Measurements from ENCODE around the gene APOA5.

Gene APOA5

GRCh38 chr11:116787786-116788486 lies 3.7 kb downstream of the APOA5 start, which contains the start of gene ZPR1:
ZPR1 (minus strand) TSS chr11:116788023; CDS start chr11:116787990, 33 bp downstream.
- intact Hi-C loops (cut with DNase I; ENCODE audit: low total_unique reads) = loop anchor here (10.0 kb wide), 1 partner anchor 447 kb away; the partner anchor contains the start of genes PCSK7 and RNF214
- Histone ChIP-seq H3K27me3 (peaks cover 0 to 3% of the 10 kb centered on the region in 2 donors), H3K4me3 (peak within 1 kb of the TSS; percentile 98 to 100), H3K9me3 (no peaks in the 10 kb centered on the region), H3K4me1 (peaks cover 0 to 35% (median 23%) of the 10 kb centered on the region in 4 donors), H3K36me3 (peaks cover 33 to 38% (median 36%) of the 10 kb centered on the region in 3 donors), H3K27ac (peak within 1 kb of the TSS; percentile 86 to 88)
- TF ChIP-seq CTCF (IDR thresholded peaks at IDR 0.05) = peak in 1 of 2 experiments; percentile 31
- peak; percentile 81 to 89 for DNase-seq

GRCh38 chr11:116787436-116787785 lies 4.3 kb downstream of the APOA5 start:
- TF ChIP-seq CTCF (IDR thresholded peaks at IDR 0.05) = no peak
- intact Hi-C loops (cut with DNase I; ENCODE audit: low total_unique reads) = loop anchor here (10.0 kb wide), 1 partner anchor 447 kb away; the partner anchor contains the start of genes PCSK7 and RNF214

GRCh38 chr11:116786966-116787365 lies 4.7 kb downstream of the APOA5 start:
- no peak for DNase-seq
- Histone ChIP-seq H3K4me3 (peak overlapping the region; percentile 98 to 100), H3K36me3 (peaks cover 43 to 48% (median 46%) of the 10 kb centered on the region in 3 donors), H3K9me3 (no peaks in the 10 kb centered on the region), H3K27me3 (peaks cover 0 to 3% of the 10 kb centered on the region in 2 donors), H3K4me1 (peaks cover 0 to 35% (median 23%) of the 10 kb centered on the region in 4 donors), H3K27ac (peak overlapping the region; percentile 86 to 88)
- intact Hi-C loops (cut with DNase I; ENCODE audit: low total_unique reads) = loop anchor here (10.0 kb wide), 1 partner anchor 448 kb away; the partner anchor contains the start of genes PCSK7 and RNF214
- TF ChIP-seq CTCF (IDR thresholded peaks at IDR 0.05) = no peak

More at GRCh38 chr11:116787436-116787785, 4.3 kb downstream of the APOA5 start:
- Histone ChIP-seq H3K4me1 (peaks cover 0 to 35% (median 23%) of the 10 kb centered on the region in 4 donors), H3K27ac (peak overlapping the region; percentile 86 to 88), H3K27me3 (peaks cover 0 to 3% of the 10 kb centered on the region in 2 donors), H3K36me3 (peaks cover 38 to 43% (median 42%) of the 10 kb centered on the region in 3 donors), H3K4me3 (peak overlapping the region; percentile 98 to 100), H3K9me3 (no peaks in the 10 kb centered on the region)
- DNase-seq = no peak

GRCh38 chr11:116786326-116786725 lies 5.4 kb downstream of the APOA5 start:
- TF ChIP-seq CTCF (IDR thresholded peaks at IDR 0.05) = no peak
- no peaks in the 10 kb centered on the region for H3K9me3 ChIP-seq
- H3K4me3 ChIP-seq = peak overlapping the region in 1 of 2 donors; percentile 100
- H3K4me1 ChIP-seq = peaks cover 0 to 32% (median 22%) of the 10 kb centered on the region in 4 donors
- H3K36me3 ChIP-seq = peaks cover 49 to 54% (median 51%) of the 10 kb centered on the region in 3 donors
- H3K27ac ChIP-seq = no peak overlapping the region
- intact Hi-C loops (cut with DNase I; ENCODE audit: low total_unique reads) = loop anchor here (10.0 kb wide), 1 partner anchor 448 kb away; the partner anchor contains the start of genes PCSK7 and RNF214
- H3K27me3 ChIP-seq = peaks cover 0 to 3% of the 10 kb centered on the region in 2 donors
- DNase-seq = no peak

DNA sequence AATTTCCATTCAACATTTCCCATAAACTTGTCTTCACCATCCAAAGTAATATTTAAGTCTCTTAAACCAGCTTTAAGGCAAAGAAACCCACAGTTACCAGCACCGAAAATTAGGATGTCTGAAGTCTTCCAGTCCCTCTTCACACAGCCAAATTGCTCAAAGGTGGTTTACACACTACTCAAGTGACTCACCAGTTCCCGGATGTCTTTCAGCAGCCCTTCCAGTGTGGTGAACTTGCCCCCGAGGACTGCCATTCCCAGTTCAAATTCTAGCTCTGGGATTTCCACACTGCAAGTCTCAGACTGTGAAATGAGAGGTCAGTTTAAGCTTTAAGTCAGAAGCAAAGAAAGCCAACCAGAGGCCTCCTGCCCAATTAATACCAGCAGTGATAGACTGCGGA lies 9.0 kb downstream of the APOA5 start:
- no peaks in the 10 kb centered on the region for H3K27me3 ChIP-seq
- peaks cover 78 to 89% (median 78%) of the 10 kb centered on the region in 3 donors for H3K36me3 ChIP-seq
- TF ChIP-seq CTCF (IDR thresholded peaks at IDR 0.05) = no peak
- H3K4me1 ChIP-seq = peaks cover 0 to 17% (median 13%) of the 10 kb centered on the region in 4 donors
- intact Hi-C loops (cut with DNase I; ENCODE audit: low total_unique reads) = loop anchor here (10.0 kb wide), 1 partner anchor 452 kb away; the partner anchor contains the start of genes PCSK7 and RNF214
- no peak overlapping the region for H3K27ac ChIP-seq
- H3K4me3 ChIP-seq = no peak overlapping the region
- DNase-seq = no peak
- H3K9me3 ChIP-seq = no peaks in the 10 kb centered on the region

Measured in tibial artery (tissue), 4 donors.